HepG2 (cell line): Measurements from ENCODE around the gene COPZ2. TPM values are rescaled to one million over a fixed set of nuclear protein-coding genes. Genes with fewer than 3 reads are reported as not detected.

Source experiments
- ARID5B ChIP-seq: IDR thresholded peaks from 2 replicates; pipeline ENCODE4 v1.4.0; 2020; ENCODE audit warnings: mild to moderate bottlenecking, missing genetic modification reagents
- ATAD3A ChIP-seq: sonication (generic); formaldehyde crosslinking; IDR thresholded peaks from 2 replicates; pipeline ENCODE4 v1.4.0; 2020; ENCODE audit warnings: missing genetic modification reagents
- CHCHD3 ChIP-seq: sonication (generic); formaldehyde crosslinking; IDR thresholded peaks from 2 replicates; pipeline ENCODE4 v1.8.0; 2022; ENCODE audit warnings: mild to moderate bottlenecking, missing genetic modification reagents, moderate library complexity
- CHD2 ChIP-seq: IDR thresholded peaks from 2 replicates; pipeline ENCODE4 v1.6.1; 2011; ENCODE audit warnings: low read depth, low read length, improper control_type of control experiment
- DPF2 ChIP-seq: sonication (generic); formaldehyde crosslinking; IDR thresholded peaks from 2 replicates; pipeline ENCODE4 v1.4.0; 2020; ENCODE audit warnings: mild to moderate bottlenecking, low read depth, missing genetic modification reagents, borderline replicate concordance
- HOXA7 ChIP-seq: sonication (generic); formaldehyde crosslinking; IDR thresholded peaks from 2 replicates; pipeline ENCODE4 v1.8.1; 2022; ENCODE audit warnings: mild to moderate bottlenecking, missing genetic modification reagents, moderate library complexity
- JDP2 ChIP-seq: sonication (generic); formaldehyde crosslinking; IDR thresholded peaks from 2 replicates; pipeline ENCODE4 v1.8.1; 2022; ENCODE audit warnings: missing genetic modification reagents, borderline replicate concordance
- KLF6 ChIP-seq: IDR thresholded peaks from 2 replicates; pipeline ENCODE4 v1.8.0; 2016; ENCODE audit warnings: missing biosample characterization, missing genetic modification reagents
- NFAT5 ChIP-seq: sonication (generic); formaldehyde crosslinking; IDR thresholded peaks from 2 replicates; pipeline ENCODE4 v1.4.0; 2020; ENCODE audit warnings: missing genetic modification reagents
- PAX8 ChIP-seq: sonication (generic); formaldehyde crosslinking; IDR thresholded peaks from 2 replicates; pipeline ENCODE4 v1.8.0; 2022; ENCODE audit warnings: mild to moderate bottlenecking, missing genetic modification reagents, borderline replicate concordance
- PRMT3 ChIP-seq: sonication (generic); formaldehyde crosslinking; IDR thresholded peaks from 2 replicates; pipeline ENCODE4 v1.8.1; 2022; ENCODE audit warnings: low read depth, mild to moderate bottlenecking, moderate library complexity, missing genetic modification reagents, borderline replicate concordance
- SRY ChIP-seq: sonication (generic); formaldehyde crosslinking; IDR thresholded peaks from 2 replicates; pipeline ENCODE4 v1.8.0; 2022; ENCODE audit warnings: mild to moderate bottlenecking, missing genetic modification reagents
- TRAFD1 ChIP-seq: sonication (generic); formaldehyde crosslinking; IDR thresholded peaks from 2 replicates; pipeline ENCODE4 v1.5.1; 2020; ENCODE audit warnings: missing genetic modification reagents, mild to moderate bottlenecking, borderline replicate concordance
- ZBTB1 ChIP-seq: sonication (generic); formaldehyde crosslinking; IDR thresholded peaks from 2 replicates; pipeline ENCODE4 v1.4.0; 2020; ENCODE audit warnings: missing genetic modification reagents, borderline replicate concordance
- ZNF101 ChIP-seq: sonication (generic); formaldehyde crosslinking; IDR thresholded peaks from 2 replicates; pipeline ENCODE4 v1.4.0; 2020; ENCODE audit warnings: mild to moderate bottlenecking, low read depth, missing genetic modification reagents, borderline replicate concordance
- ZNF335 ChIP-seq: sonication (generic); formaldehyde crosslinking; IDR thresholded peaks from 2 replicates; pipeline ENCODE4 v1.4.0; 2020; ENCODE audit warnings: missing genetic modification reagents
- ZNF567 ChIP-seq: sonication (generic); formaldehyde crosslinking; IDR thresholded peaks from 2 replicates; pipeline ENCODE4 v1.8.1; 2023; ENCODE audit warnings: mild to moderate bottlenecking, missing genetic modification reagents, borderline replicate concordance
- ZNF713 ChIP-seq: sonication (generic); formaldehyde crosslinking; IDR thresholded peaks from 2 replicates; pipeline ENCODE4 v1.4.0; 2020; ENCODE audit warnings: mild to moderate bottlenecking, missing genetic modification reagents
- ZNF879 ChIP-seq: sonication (generic); formaldehyde crosslinking; IDR thresholded peaks from 2 replicates; pipeline ENCODE4 v1.8.1; 2023; ENCODE audit warnings: missing genetic modification reagents
- polyA plus RNA-seq, 8 experiments: library from polyadenylated mRNA; depleted of rRNA in 3 of 8; stranded (reverse) in 7 of 8; unstranded in 1 of 8; fragments of >200 nt; fragmentation: Illumina TruSeq in 4 of 8; extraction: Trizol in 4 of 8; gene quantifications; 2 replicates each; pipeline versions ENCODE4 v1.2.1 to v1.2.3, GENCODE V29; 2011 to 2016; ENCODE audit warnings: low read depth in 4 of 8, missing spikeins in 1 of 8, mixed read lengths in 1 of 8; ENCODE audit not compliant: insufficient read depth in 1 of 8
- total RNA-seq, 5 experiments: library from RNA; depleted of rRNA; stranded (reverse); fragments of >200 nt; fragmentation: Illumina TruSeq; extraction: Trizol; gene quantifications; 2 replicates each; pipeline ENCODE4 v1.2.3, GENCODE V29; 2016; ENCODE audit warnings: low read depth in 1 of 5

The COPZ2 gene
- total and polyA plus RNA-seq, 2 of the 13 experiments (the other 11 are each of a cell fraction or from before 2014, with no cell fraction given): 0.61 to 1.5 TPM

GRCh38 chr17:48023400-48024148 is 14.0 kb downstream of the COPZ2 start (continued):
- no peak for TF ChIP-seq ZBTB1
- TF ChIP-seq PAX8 (CRISPR knock-in tag): no peak
- TF ChIP-seq ATAD3A (CRISPR knock-in tag): 0 out of 2 replicates have a peak, but pooled peaks have one; percentile 54
- TF ChIP-seq ARID5B (CRISPR knock-in tag): 0 out of 2 replicates have a peak, but pooled peaks have one; percentile 6
- no peak for TF ChIP-seq SRY (CRISPR knock-in tag)
- no peak for TF ChIP-seq TRAFD1 (CRISPR knock-in tag)
- TF ChIP-seq ZNF335 (CRISPR knock-in tag): no peak
- no peak for TF ChIP-seq ZNF713
- TF ChIP-seq JDP2 (CRISPR knock-in tag): no peak
- TF ChIP-seq KLF6 (CRISPR knock-in tag): 0 out of 2 replicates have a peak, but pooled peaks have one; percentile 6
- TF ChIP-seq ZNF879: no peak
- TF ChIP-seq NFAT5 (CRISPR knock-in tag): no peak
- TF ChIP-seq ZNF567 (CRISPR knock-in tag): no peak
- TF ChIP-seq PRMT3 (CRISPR knock-in tag): no peak
- no peak for TF ChIP-seq HOXA7 (CRISPR knock-in tag)
- TF ChIP-seq DPF2 (CRISPR knock-in tag): no peak
- no peak for TF ChIP-seq CHD2
- no peak for TF ChIP-seq ZNF101 (CRISPR knock-in tag)
- TF ChIP-seq CHCHD3 (CRISPR knock-in tag): no peak
